GM19025 (cell line): Measurements from ENCODE around the gene TAF1B.

Source experiments
- ATAC-seq: cut with Tn5 transposase; IDR thresholded peaks from one replicate; pipeline ENCODE4 v1.9.1; 2021; ENCODE audit warnings: mild to moderate bottlenecking, low read depth, moderate library complexity; ENCODE audit not compliant: unreplicated experiment

Gene TAF1B

GRCh38 chr2:9877726-9878125 lies 34.5 kb downstream of the TAF1B start:
- no peak for ATAC-seq

GRCh38 chr2:9879455-9880194 lies 36.4 kb downstream of the TAF1B start:
- no peak for ATAC-seq

GRCh38 chr2:9883897-9884296 lies 40.6 kb downstream of the TAF1B start:
- ATAC-seq: no peak

- no peak for ATAC-seq
These were observed 41.2 kb downstream of the TAF1B start for GRCh38 chr2:9884436-9884835.

GRCh38 chr2:9885036-9885684 lies 41.9 kb downstream of the TAF1B start:
- no peak for ATAC-seq

GRCh38 chr2:9887513-9887912 lies 44.2 kb downstream of the TAF1B start:
- no peak for ATAC-seq

- ATAC-seq: no peak
These were observed 46.6 kb downstream of the TAF1B start for GRCh38 chr2:9889812-9890261.

- no peak for ATAC-seq
These were observed 49.0 kb downstream of the TAF1B start for GRCh38 chr2:9892236-9892635.

GRCh38 chr2:9895669-9896590 lies 52.7 kb downstream of the TAF1B start:
- ATAC-seq: no peak

GRCh38 chr2:9897331-9897737 lies 54.1 kb downstream of the TAF1B start:
- ATAC-seq: peak; percentile 53

GRCh38 chr2:9897846-9898245 lies 54.6 kb downstream of the TAF1B start:
- no peak for ATAC-seq

GRCh38 chr2:9905413-9905812 lies 62.1 kb downstream of the TAF1B start:
- ATAC-seq: no peak

GRCh38 chr2:9907402-9907801 lies 64.1 kb downstream of the TAF1B start:
- ATAC-seq: no peak

GRCh38 chr2:9908639-9909038 lies 65.4 kb downstream of the TAF1B start:
- no peak for ATAC-seq

GRCh38 chr2:9909106-9909505 lies 65.8 kb downstream of the TAF1B start:
- ATAC-seq: no peak

GRCh38 chr2:9910699-9911098 lies 67.4 kb downstream of the TAF1B start:
- ATAC-seq: no peak

- ATAC-seq: no peak
These were observed 69.2 kb downstream of the TAF1B start for GRCh38 chr2:9912468-9912867.

- peak; percentile 100 for ATAC-seq
These were observed 71.3 kb downstream of the TAF1B start for GRCh38 chr2:9914384-9915065.

- no peak for ATAC-seq
These were observed 75.0 kb downstream of the TAF1B start for GRCh38 chr2:9918275-9918674.

- no peak for ATAC-seq
These were observed 76.2 kb downstream of the TAF1B start for GRCh38 chr2:9919512-9919911.
